ENCODE results near the gene FPR2.
A peak's percentile ranks its signal among the peaks of the same experiment; 100 is the strongest.
"Not testable (repeated sequence)": the region's sequence is repeated elsewhere in the genome, so short reads cannot be mapped to it uniquely, and the experiment has no call there.

The FPR2 gene

GRCh38 chr19:51739466-51740213 lies 21.3 kb upstream of the FPR2 start:
- DNase-seq (ENCODE audit: low read depth, low spot score), result no peak

DNA sequence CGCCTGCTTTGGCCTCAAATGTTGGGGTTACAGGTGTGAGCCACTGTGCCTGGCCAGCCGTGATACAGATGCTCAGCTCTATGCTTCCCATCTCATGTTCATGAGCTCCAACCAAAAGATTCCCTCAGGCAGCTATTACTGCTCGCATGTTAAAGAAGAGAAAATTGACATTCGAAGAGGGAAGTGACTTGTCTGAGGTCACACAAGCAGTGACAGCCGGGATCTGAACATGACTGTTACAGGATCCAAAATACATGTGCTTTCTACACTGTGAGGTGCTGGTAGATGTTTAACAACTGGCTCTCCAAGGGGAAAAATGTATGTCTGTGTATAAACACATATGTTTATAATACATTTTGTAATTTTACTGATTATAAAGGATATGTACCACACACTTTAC lies 20.6 kb upstream of the FPR2 start:
- DNase-seq (ENCODE audit: low read depth, low spot score), result no peak

DNA sequence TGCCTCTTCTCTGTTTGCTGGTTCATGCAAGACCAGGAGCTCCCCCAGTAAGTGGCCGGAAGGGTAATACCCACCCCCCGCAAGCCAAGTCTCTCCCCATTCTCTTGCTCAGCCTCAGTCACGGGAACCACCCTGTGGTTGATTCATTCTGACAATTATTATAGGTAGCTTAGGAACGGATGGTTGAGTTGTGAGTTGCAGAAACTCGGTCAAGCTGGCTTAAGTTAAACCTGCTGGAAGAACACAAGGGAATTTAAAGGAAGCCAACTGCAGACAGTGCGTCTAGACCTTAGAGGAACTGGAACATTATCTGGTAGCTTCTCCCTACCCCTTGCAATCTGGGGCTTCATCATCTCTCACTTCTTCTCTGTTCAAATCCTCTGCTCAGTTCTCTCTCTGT lies 18.2 kb upstream of the FPR2 start:
- no peak for DNase-seq (ENCODE audit: low read depth, low spot score)

GRCh38 chr19:51743405-51743804 lies 17.6 kb upstream of the FPR2 start:
- no peak for DNase-seq (ENCODE audit: low read depth, low spot score)

GRCh38 chr19:51746731-51747130 lies 14.2 kb upstream of the FPR2 start:
- no peak for DNase-seq (ENCODE audit: low read depth, low spot score)

DNA sequence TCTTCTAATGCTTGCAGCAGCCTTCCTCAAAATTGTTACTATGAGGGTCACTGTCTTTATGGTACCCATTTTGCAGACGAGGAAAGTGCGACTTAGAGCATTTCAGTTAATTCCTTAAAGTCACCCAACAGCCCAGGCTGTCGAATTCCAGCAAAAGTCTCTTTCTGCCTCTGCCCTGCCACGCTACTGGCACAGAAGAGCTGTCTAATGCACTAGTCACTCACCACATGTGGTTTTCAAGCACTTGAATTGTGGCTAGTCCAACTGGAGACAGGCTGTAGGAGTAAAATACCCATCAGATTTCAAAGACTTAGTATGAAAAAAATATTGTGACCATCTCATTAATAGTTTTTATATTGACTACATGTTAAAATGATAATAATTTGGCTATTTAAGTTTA lies 11.0 kb upstream of the FPR2 start:
- no peak for DNase-seq (ENCODE audit: low read depth, low spot score)

GRCh38 chr19:51750400-51751094 lies 10.4 kb upstream of the FPR2 start:
- no peak for DNase-seq (ENCODE audit: low read depth, low spot score)

- no peak for DNase-seq (ENCODE audit: low read depth, low spot score)
Observed at GRCh38 chr19:51751655-51752054, 9.3 kb upstream of the FPR2 start, which contains the start of gene FPR1. Gene FPR1, minus strand, starts transcription at chr19:51751878. Its CDS starts 4,884 bp downstream, at chr19:51746994.

- DNase-seq (ENCODE audit: low read depth, low spot score), result no peak
Observed at GRCh38 chr19:51754109-51754508, 6.9 kb upstream of the FPR2 start.

GRCh38 chr19:51754770-51755169 lies 6.2 kb upstream of the FPR2 start:
- DNase-seq (ENCODE audit: low read depth, low spot score), result no peak

- no peak for DNase-seq (ENCODE audit: low read depth, low spot score)
Observed at GRCh38 chr19:51755571-51755970, 5.4 kb upstream of the FPR2 start.

GRCh38 chr19:51761696-51762095 lies 716 bp downstream of the FPR2 start:
- no peak for DNase-seq (ENCODE audit: low read depth, low spot score)

GRCh38 chr19:51765086-51765485 lies 4.1 kb downstream of the FPR2 start:
- DNase-seq (ENCODE audit: low read depth, low spot score), result no peak

- DNase-seq (ENCODE audit: low read depth, low spot score), result no peak
Observed at GRCh38 chr19:51766461-51766860, 5.5 kb downstream of the FPR2 start.

DNA sequence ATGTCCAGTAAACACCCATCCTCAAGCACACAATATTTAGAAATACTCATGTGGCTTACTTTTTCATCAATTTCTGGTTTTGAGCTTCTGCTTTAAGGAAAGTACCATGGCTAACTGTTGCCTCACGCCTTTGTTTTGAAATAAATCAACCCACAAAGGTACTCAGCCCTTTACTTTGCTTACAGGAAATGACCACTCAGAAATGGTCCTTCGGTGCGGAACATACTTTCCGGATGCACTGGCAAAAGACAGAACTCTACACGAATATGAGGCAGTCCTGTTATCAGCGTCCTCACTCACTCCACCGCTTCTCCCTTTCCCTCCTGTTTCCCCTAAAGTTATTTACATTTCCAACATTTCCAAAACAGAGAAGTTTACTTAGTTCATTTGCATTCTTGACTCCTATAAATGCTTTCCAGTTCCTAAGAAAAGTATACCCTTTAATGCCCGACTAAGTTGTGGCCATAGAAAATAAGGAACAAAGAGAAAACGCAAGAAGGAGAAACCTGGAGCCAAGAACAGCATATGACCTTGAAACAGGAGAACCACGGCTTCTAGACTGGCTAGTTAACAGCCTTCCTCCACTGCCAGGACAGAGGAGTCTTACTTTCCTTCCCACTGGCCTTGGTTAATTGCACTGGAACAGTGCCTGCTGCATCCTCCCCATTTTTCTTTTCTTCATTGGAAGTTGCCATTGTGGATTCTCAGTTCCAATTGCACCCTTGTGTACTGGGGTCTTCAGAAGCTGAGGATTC lies 10.6 kb downstream of the FPR2 start:
- no peak for DNase-seq (ENCODE audit: low read depth, low spot score)

DNA sequence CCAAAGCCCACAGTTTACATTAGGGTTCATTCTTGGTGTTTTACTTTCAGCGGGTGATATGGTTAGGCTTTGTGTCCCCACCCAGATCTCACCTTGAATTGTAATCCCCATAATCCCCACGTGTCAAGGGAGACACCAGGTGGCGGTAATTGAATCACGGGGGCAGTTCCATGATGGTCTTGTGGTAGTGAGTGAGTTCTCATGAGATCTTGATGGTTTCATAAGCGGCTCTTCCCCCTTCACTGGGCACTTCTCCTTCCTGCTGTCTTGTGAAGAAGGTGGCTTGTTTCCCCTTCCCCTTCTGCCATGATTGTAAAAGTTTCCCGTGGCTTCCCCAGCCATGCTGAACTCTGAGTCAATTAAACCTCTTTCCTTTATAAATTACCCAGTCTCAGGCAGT lies 12.0 kb downstream of the FPR2 start:
- no peak for DNase-seq (ENCODE audit: low read depth, low spot score)

GRCh38 chr19:51776561-51776960 lies 15.6 kb downstream of the FPR2 start:
- not testable (repeated sequence) for DNase-seq (ENCODE audit: low read depth, low spot score)

- DNase-seq (ENCODE audit: low read depth, low spot score), result peak; percentile 61
Observed at GRCh38 chr19:51777570-51778462, 16.8 kb downstream of the FPR2 start.

DNA sequence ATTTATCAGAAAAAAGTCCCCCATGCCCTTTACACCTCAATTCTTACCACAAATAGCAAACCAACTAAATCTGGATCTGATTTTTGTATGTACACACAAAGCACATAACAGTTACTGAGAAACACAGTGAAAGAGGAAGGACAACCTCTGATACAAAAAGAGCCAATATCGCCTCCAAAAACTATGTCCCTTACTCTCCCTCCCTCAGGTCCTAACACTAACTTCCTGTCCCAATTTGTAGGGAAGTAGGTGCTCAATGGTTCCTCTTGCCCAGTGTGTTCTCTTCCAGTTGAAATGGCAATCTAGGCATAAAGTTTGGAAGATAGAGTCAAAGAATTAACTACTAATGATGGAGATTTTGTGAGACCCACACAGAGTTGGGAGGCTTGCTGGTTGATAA lies 18.2 kb downstream of the FPR2 start:
- no peak for DNase-seq (ENCODE audit: low read depth, low spot score)

DNA sequence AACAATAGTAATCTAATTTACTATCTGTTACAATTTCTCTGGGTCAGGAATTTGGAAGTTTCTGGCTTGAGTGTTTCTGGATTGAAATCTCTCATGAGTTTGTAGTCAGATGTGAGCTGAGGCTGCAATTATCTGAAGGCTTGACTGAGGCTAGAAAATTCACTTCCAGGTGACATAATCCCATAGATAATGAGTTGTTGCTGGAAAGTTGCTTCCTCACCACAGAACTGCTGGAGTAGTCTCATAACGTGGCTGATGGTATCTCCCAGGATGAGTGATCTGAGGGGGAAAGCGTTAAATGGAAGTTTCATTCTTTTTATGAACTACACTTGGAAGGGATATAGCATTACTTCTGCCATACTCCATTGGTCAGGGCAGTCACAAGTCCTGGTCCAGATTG lies 18.7 kb downstream of the FPR2 start:
- no peak for DNase-seq (ENCODE audit: low read depth, low spot score)

DNA sequence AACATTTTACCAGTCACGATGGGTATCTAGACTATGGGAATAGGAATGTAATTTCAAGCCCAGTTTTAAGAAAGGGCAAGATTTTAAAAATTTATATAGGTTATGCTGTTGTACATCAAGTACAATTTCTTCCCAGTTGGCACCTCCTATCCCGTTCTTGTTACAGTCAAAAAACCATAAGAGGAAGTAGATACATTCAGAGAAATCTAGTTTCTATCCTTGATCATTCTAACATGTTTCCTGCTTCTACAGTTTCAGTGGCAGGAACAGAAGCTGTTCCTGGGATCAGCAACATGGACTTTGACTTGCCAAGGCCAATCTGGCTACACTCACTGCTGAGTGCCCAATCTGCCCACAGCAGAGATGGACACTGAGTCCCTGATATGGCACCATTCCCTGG lies 19.3 kb downstream of the FPR2 start:
- DNase-seq (ENCODE audit: low read depth, low spot score), result no peak

DNA sequence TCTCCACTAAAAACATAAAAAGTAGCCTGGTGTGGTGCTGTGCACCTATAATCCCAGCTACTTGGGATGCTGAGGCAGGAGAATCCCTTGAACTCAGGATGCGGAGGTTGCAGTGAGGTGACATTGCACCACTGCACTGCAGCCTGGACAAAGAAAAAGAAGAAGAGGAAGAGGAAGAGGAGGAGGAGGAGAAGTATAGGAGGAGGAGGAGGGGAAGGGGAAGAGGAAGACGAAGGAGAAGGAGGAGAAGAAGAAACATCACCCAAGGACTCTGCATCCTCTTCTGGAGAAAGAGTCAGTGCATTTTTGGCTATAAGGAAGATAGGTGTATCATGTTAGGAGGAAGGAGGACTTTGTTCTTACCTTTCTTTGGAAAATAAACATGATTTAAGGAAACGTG lies 21.0 kb downstream of the FPR2 start:
- DNase-seq (ENCODE audit: low read depth, low spot score), result no peak

Measured in iPS DF 19.7 (cell line).